Adrenal gland (tissue), 12 donors: ENCODE results near the gene DNAJC11. TPM values are rescaled to one million over a fixed set of nuclear protein-coding genes. Genes with fewer than 3 reads are reported as not detected.

Experiments used
- DNase-seq, 7 donors: peaks; one replicate each; pipeline ENCODE4 v3.0.0-alpha.2; 2019 to 2020
- H3K27ac ChIP-seq, 5 donors: fragments of 200-600 bp; sonication (generic) in 4 of 5; 1 replicate in 3 of 5; 2 replicates in 2 of 5; pipeline versions ENCODE4 v1.5.1 to v1.8.0; 2016 to 2020; ENCODE audit warnings: mild to moderate bottlenecking in 1 of 5
- H3K27me3 ChIP-seq: fragments of 200-600 bp; 2 replicates; pipeline ENCODE4 v1.8.0; 2021
- H3K36me3 ChIP-seq, 2 donors: fragments of 200-600 bp; replicated peaks in 1 of 2; 1 replicate in 1 of 2; 2 replicates in 1 of 2; pipeline versions ENCODE4 v1.5.1 to v1.8.0; 2018 to 2022
- H3K4me1 ChIP-seq, 2 donors: fragments of 200-600 bp; replicated peaks in 1 of 2; 1 replicate in 1 of 2; 2 replicates in 1 of 2; pipeline versions ENCODE4 v1.5.1 to v1.8.0; 2018 to 2021
- H3K4me3 ChIP-seq, 4 donors: fragments of 200-600 bp; sonication (generic) in 3 of 4; one replicate each; pipeline ENCODE4 v1.5.1; 2016 to 2018
- H3K9me3 ChIP-seq, 3 donors: fragments of 200-600 bp; sonication (generic) in 1 of 3; replicated peaks in 1 of 3; 1 replicate in 2 of 3; 2 replicates in 1 of 3; pipeline versions ENCODE4 v1.5.1 to v1.8.0; 2016 to 2021
- POLR2A ChIP-seq, 2 donors: fragments of 450-650 bp; IDR thresholded peaks; one replicate each; pipeline ENCODE4 v1.6.1; 2017; ENCODE audit warnings: antibody characterized with exemption in 2 of 2, mild to moderate bottlenecking in 2 of 2, moderate library complexity in 1 of 2
- WGBS, 4 donors: extraction: QIAGEN DNeasy Blood & Tissue Kit in 2 of 4; methylation state at CpG; one replicate each; pipeline versions ENCODE4 v1.1.5 to v1.1.7; 2013 to 2017; 5-methylcytosine and 5-hydroxymethylcytosine counted together
- intact Hi-C, 2 donors: fragments of 100-400 bp; cut with DNase I; formaldehyde crosslinking; loops; one replicate each; pipeline versions ENCODE4 v1.14.1 to v1.15.0; 2022 to 2023
- polyA plus RNA-seq, 3 donors: library from polyadenylated mRNA; stranded (reverse); fragments of 200-250 nt in 2 of 3; fragments of 350-450 nt in 1 of 3; fragmentation: Illumina TruSeq in 1 of 3; extraction: RNeasy Lipid Tissue Mini Kit (QIAGEN cat#74804) in 1 of 3; gene quantifications; one replicate each; pipeline ENCODE4 v1.2.3, GENCODE V29; 2013 to 2014
- total RNA-seq, 9 donors: library from RNA; depleted of rRNA in 4 of 9; stranded (reverse); fragments of >200 nt in 4 of 9; fragments of 120-200 nt in 1 of 9; fragmentation: NEBNext Ultra II Directional in 1 of 9; extraction: Animal tissue kit (Norgen Biotek cat#: 25700) in 1 of 9; gene quantifications; one replicate each; pipeline versions ENCODE4 v1.1.0 to v1.2.4, GENCODE V29; 2013 to 2023
- TF ChIP-seq, protein P1 (sequence below), 6 experiments: fragments of 450-650 bp in 4 of 6; fragments of 200-600 bp in 2 of 6; sonication (generic) in 1 of 6; IDR thresholded peaks; 1 replicate in 5 of 6; 2 replicates in 1 of 6; pipeline versions ENCODE4 v1.5.1 to v1.8.0; 2016 to 2021; ENCODE audit warnings: antibody characterized with exemption in 6 of 6, mild to moderate bottlenecking in 2 of 6, moderate library complexity in 1 of 6
- donor health status: healthy with polysubstance abuse.
- donor health status: Bipolar disorder and iron deficiency.
- donor health status: DM: yes; HTN: yes; CAD: no.
- donor health status: DM: no; HTN: no; CAD: no.
- donor health status: DM: no; HTN: no; CAD: no.
- donor health status: DM: yes; HTN: yes; CAD: no.

The DNAJC11 gene
- total and polyA plus RNA-seq, 12 donors, result 29.2 to 125 (median 61.9) TPM

DNA sequence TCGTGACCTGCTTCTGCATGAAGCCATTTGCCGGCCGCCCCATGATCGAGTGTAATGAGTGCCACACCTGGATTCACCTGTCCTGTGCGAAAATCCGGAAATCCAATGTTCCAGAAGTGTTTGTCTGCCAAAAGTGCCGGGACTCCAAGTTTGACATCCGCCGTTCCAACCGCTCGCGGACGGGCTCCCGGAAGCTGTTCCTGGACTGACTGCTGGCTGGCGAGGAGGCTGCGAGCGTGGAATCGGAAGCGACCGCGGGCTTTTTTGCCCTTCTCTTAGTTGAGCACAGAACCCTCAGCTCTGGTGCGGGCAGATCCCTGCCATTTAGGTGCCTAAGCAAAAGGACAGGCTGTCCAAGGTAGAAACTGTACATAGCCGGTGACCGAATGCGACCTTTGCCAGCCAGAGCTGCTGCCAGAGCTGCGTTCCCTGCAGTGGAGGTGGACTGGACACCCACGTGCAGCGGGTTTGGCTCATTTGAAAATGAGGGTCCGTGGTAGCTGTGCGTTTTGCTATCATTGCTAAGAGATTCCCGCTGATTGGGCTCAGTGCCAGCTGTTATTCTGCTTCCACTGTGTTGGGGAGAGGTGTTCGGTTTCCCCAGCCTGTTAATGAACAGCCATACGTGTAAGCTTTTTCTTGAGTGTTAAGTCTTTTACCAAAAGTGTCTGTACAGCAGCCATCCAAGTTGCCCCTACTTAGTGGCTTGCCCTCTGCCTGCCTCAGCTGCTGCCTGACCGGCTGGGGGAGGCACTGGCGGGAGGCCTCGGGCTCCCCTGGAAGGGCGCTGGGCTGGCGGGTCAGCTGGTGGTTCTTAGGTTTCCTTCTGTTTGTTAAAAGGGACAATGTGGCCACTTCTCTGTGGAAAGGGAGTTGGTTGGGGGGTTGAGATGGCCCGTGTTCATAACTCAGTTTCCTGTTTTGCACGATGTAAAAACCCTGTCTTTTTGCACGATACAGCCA, 79.9 kb downstream of the DNAJC11 start:
- DNase-seq, result no peak
- Histone ChIP-seq H3K27me3 (no peaks in the 10 kb centered on the region), H3K4me3 (no peak overlapping the region), H3K27ac (peak overlapping the region in 1 of 5 donors; percentile 95), H3K36me3 (peaks cover 0 to 43% of the 10 kb centered on the region in 2 donors), H3K4me1 (peaks cover 14 to 23% of the 10 kb centered on the region in 2 donors), H3K9me3 (no peaks in the 10 kb centered on the region)
- TF ChIP-seq, protein P1, sequence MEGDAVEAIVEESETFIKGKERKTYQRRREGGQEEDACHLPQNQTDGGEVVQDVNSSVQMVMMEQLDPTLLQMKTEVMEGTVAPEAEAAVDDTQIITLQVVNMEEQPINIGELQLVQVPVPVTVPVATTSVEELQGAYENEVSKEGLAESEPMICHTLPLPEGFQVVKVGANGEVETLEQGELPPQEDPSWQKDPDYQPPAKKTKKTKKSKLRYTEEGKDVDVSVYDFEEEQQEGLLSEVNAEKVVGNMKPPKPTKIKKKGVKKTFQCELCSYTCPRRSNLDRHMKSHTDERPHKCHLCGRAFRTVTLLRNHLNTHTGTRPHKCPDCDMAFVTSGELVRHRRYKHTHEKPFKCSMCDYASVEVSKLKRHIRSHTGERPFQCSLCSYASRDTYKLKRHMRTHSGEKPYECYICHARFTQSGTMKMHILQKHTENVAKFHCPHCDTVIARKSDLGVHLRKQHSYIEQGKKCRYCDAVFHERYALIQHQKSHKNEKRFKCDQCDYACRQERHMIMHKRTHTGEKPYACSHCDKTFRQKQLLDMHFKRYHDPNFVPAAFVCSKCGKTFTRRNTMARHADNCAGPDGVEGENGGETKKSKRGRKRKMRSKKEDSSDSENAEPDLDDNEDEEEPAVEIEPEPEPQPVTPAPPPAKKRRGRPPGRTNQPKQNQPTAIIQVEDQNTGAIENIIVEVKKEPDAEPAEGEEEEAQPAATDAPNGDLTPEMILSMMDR (IDR thresholded peaks at IDR 0.05), result no peak
- no peak for TF ChIP-seq POLR2A (IDR thresholded peaks at IDR 0.05)
- intact Hi-C loops, result no loop called here
- WGBS, 4 donors, result 91 to 94% (median 93%) methylated on average over 31 to 41 of the region's 41 CpGs

GRCh38 chr1:6619045-6619444, 82.6 kb downstream of the DNAJC11 start:
- H3K27me3 ChIP-seq, result no peaks in the 10 kb centered on the region
- H3K36me3 ChIP-seq, result peaks cover 0 to 43% of the 10 kb centered on the region in 2 donors
- H3K27ac ChIP-seq, result no peak overlapping the region
- TF ChIP-seq, protein P1 (IDR thresholded peaks at IDR 0.05), result no peak
- TF ChIP-seq POLR2A (IDR thresholded peaks at IDR 0.05), result no peak
- H3K4me3 ChIP-seq, result no peak overlapping the region
- intact Hi-C loops, result no loop called here
- WGBS, 4 donors, result 91 to 98% (median 93%) methylated on average over 4 of the region's 4 CpGs
- no peaks in the 10 kb centered on the region for H3K9me3 ChIP-seq
- peaks cover 7 to 18% of the 10 kb centered on the region in 2 donors for H3K4me1 ChIP-seq
- DNase-seq, result no peak

GRCh38 chr1:6614929-6615785, 86.5 kb downstream of the DNAJC11 start:
- no peaks in the 10 kb centered on the region for H3K27me3 ChIP-seq
- no peaks in the 10 kb centered on the region for H3K9me3 ChIP-seq
- WGBS, 4 donors, result 1 to 33% (median 7%) methylated on average over 1 to 76 of the region's 82 CpGs
- peak in 2 of 7 donors; percentile 29 to 47 for DNase-seq
- TF ChIP-seq POLR2A (IDR thresholded peaks at IDR 0.05), result no peak
- TF ChIP-seq, protein P1 (IDR thresholded peaks at IDR 0.05), result no peak
- H3K4me3 ChIP-seq, result peak overlapping the region in 2 of 4 donors; percentile 85 to 98
- intact Hi-C loops, result no loop called here
- H3K36me3 ChIP-seq, result peaks cover 0 to 15% of the 10 kb centered on the region in 2 donors
- peaks cover 10 to 23% of the 10 kb centered on the region in 2 donors for H3K4me1 ChIP-seq
- H3K27ac ChIP-seq, result peak overlapping the region in 4 of 5 donors; percentile 19 to 95 (median 83)
